Activated T-cell treated with anti-CD3 and anti-CD28 coated beads for 48 hours (primary cell): ENCODE results near the gene FAM131A.

Experiments used
- DNase-seq: peaks from one replicate; pipeline ENCODE4 v3.0.0-alpha.2; 2020; ENCODE audit warnings: low read depth

FAM131A gene

GRCh38 chr3:184377882-184378445, 40.6 kb downstream of the FAM131A start, which contains the start of gene THPO:
THPO (minus strand) TSS chr3:184378207; CDS start chr3:184376259, 1,948 bp downstream.
- DNase-seq, result no peak

GRCh38 chr3:184378651-184379357, 41.4 kb downstream of the FAM131A start:
- DNase-seq, result no peak

- DNase-seq, result no peak
Observed at GRCh38 chr3:184379358-184380184, 42.2 kb downstream of the FAM131A start, which contains the start of gene CHRD. CHRD (plus strand) TSS chr3:184380054; CDS start chr3:184380319, 265 bp downstream.

GRCh38 chr3:184380185-184380626, 42.8 kb downstream of the FAM131A start:
- DNase-seq, result no peak

- DNase-seq, result no peak
Observed at GRCh38 chr3:184380627-184381260, 43.3 kb downstream of the FAM131A start.

- DNase-seq, result no peak
Observed at GRCh38 chr3:184381261-184382224, 44.1 kb downstream of the FAM131A start.

GRCh38 chr3:184382326-184383032, 45.1 kb downstream of the FAM131A start:
- DNase-seq, result no peak

GRCh38 chr3:184383033-184383740, 45.8 kb downstream of the FAM131A start:
- no peak for DNase-seq

- no peak for DNase-seq
Observed at GRCh38 chr3:184384342-184384741, 46.9 kb downstream of the FAM131A start.

GRCh38 chr3:184384856-184385422, 47.5 kb downstream of the FAM131A start:
- DNase-seq, result no peak

GRCh38 chr3:184386047-184386806, 48.8 kb downstream of the FAM131A start:
- no peak for DNase-seq

- no peak for DNase-seq
Observed at GRCh38 chr3:184387174-184387714, 49.8 kb downstream of the FAM131A start.

GRCh38 chr3:184388164-184388935, 51.0 kb downstream of the FAM131A start:
- DNase-seq, result no peak

- DNase-seq, result no peak
Observed at GRCh38 chr3:184388936-184389230, 51.5 kb downstream of the FAM131A start.

- no peak for DNase-seq
Observed at GRCh38 chr3:184389384-184389783, 52.0 kb downstream of the FAM131A start.

- DNase-seq, result no peak
Observed at GRCh38 chr3:184389935-184390528, 52.6 kb downstream of the FAM131A start.

GRCh38 chr3:184391266-184391665, 53.9 kb downstream of the FAM131A start:
- no peak for DNase-seq
